Smooth muscle cell (in vitro differentiated cells): ENCODE measurements around the gene RNF115. TPM values are rescaled to one million over a fixed set of nuclear protein-coding genes. Genes with fewer than 3 reads are reported as not detected.
"Not testable (repeated sequence)": the region's sequence is repeated elsewhere in the genome, so short reads cannot be mapped to it uniquely, and the experiment has no call there.

Experiments
- DNase-seq: peaks from one replicate; lab custom pipeline; 2025; ENCODE audit not compliant: unreplicated experiment; lab: John Stamatoyannopoulos, UW
- H2AFZ ChIP-seq: fragments of 200-600 bp; sonication (generic); 2 replicates; pipeline ENCODE4 v1.6.0; 2016; ENCODE audit warnings: antibody characterized with exemption, low read depth, mild to moderate bottlenecking
- H3F3A ChIP-seq: fragments of 200-600 bp; sonication (generic); 2 replicates; pipeline ENCODE4 v1.6.0; 2017; ENCODE audit warnings: antibody characterized with exemption, low read depth
- H3K27ac ChIP-seq: fragments of 200-600 bp; sonication (generic); 2 replicates; pipeline ENCODE4 v1.5.1; 2016; ENCODE audit warnings: low read depth, mild to moderate bottlenecking
- H3K27me3 ChIP-seq: fragments of 200-600 bp; sonication (generic); 2 replicates; pipeline ENCODE4 v1.6.1; 2016; ENCODE audit warnings: low read depth, mild to moderate bottlenecking
- H3K36me3 ChIP-seq: fragments of 200-600 bp; sonication (generic); 2 replicates; pipeline ENCODE4 v1.5.1; 2016; ENCODE audit warnings: low read depth
- H3K4me1 ChIP-seq: fragments of 200-600 bp; sonication (generic); 2 replicates; pipeline ENCODE4 v1.5.1; 2016; ENCODE audit warnings: low read depth
- H3K4me2 ChIP-seq: fragments of 200-600 bp; sonication (generic); 2 replicates; pipeline ENCODE4 v1.6.0; 2016; ENCODE audit warnings: mild to moderate bottlenecking
- H3K4me3 ChIP-seq: fragments of 200-600 bp; sonication (generic); 2 replicates; pipeline ENCODE4 v1.5.1; 2016; ENCODE audit warnings: mild to moderate bottlenecking
- H3K79me2 ChIP-seq: fragments of 200-600 bp; sonication (generic); 2 replicates; pipeline ENCODE4 v1.6.0; 2016; ENCODE audit warnings: low read depth, mild to moderate bottlenecking
- H3K9ac ChIP-seq: fragments of 200-600 bp; sonication (generic); 2 replicates; pipeline ENCODE4 v1.6.0; 2016; ENCODE audit warnings: low read depth
- H3K9me3 ChIP-seq: fragments of 200-600 bp; sonication (generic); replicated peaks from 2 replicates; pipeline ENCODE4 v1.5.1; 2016; ENCODE audit warnings: low read depth
- H4K20me1 ChIP-seq: fragments of 200-600 bp; sonication (generic); 2 replicates; pipeline ENCODE4 v1.6.0; 2016; ENCODE audit warnings: low read depth
- WGBS: methylation state at CpG from one replicate; pipeline ENCODE4 v1.1.7; 2016; ENCODE audit warnings: low lambda C conversion rate; 5-methylcytosine and 5-hydroxymethylcytosine counted together
- polyA plus RNA-seq: library from polyadenylated mRNA; unstranded; fragments of >200 nt; fragmentation: Nextera tagmentation; extraction: Ambion mirVana; gene quantifications from 2 replicates; pipeline ENCODE4 v1.2.1, GENCODE V29; 2016
- total RNA-seq: library from RNA; depleted of rRNA; stranded (reverse); fragments of >200 nt; gene quantifications from 2 replicates; pipeline ENCODE4 v1.2.3, GENCODE V29; 2014
- TF ChIP-seq, protein P1 (sequence below): fragments of 200-600 bp; sonication (generic); IDR thresholded peaks from 2 replicates; pipeline ENCODE4 v1.5.1; 2017; ENCODE audit warnings: borderline replicate concordance, mild to moderate bottlenecking, antibody characterized with exemption; ENCODE audit not compliant: insufficient read depth, poor library complexity, severe bottlenecking

RNF115 gene
- total and polyA plus RNA-seq, 2 experiments from 2014 or later: 4.2 to 9.2 TPM

DNA sequence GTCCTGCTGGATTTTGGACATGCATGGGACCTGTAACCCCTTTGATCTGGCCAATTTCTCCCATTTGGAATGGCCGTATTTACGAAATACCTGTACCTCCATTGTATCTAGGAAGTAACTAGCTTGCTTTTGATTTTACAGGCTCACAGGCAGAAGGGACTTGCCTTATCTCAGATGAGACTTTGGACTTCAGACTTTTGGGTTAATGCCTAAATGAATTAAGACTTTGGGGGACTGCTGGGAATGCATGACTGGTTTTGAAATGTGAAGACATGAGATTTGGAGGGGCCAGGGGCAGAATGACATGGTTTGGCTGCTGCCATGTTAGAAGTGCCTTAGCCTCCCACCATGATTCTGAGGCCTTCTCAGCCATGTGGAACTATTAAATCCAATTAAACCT is 61.9 kb downstream of the RNF115 start:
- H3K4me1 ChIP-seq, H3K27me3 ChIP-seq, H3K9me3 ChIP-seq, H3K4me3 ChIP-seq, H3K79me2 ChIP-seq, H2AFZ ChIP-seq, H3F3A ChIP-seq, DNase-seq, H3K27ac ChIP-seq, H4K20me1 ChIP-seq, H3K4me2 ChIP-seq, H3K9ac ChIP-seq: not testable (repeated sequence)
- H3K36me3 ChIP-seq: peaks cover 10% of the 10 kb centered on the region
- WGBS: 100% methylated on average over 2 of the region's 2 CpGs

DNA sequence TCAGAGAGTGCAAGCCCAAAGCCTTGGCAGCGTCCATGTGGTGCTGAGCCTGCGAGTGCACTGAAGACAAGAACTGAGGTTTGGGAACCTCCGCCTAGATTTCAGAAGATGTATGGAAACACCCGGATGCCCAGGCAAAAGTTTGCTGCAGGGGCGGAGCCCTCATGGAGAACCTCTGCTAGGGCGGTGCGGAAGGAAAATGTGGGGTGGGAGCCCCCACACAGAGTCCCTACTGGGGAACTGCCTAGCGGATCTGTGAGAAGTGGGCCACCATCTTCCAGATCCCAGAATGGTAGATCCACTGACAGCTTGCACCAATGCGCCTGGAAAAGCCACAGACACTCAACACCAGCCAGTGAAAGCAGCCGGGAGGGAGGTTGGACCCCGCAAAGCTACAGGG is 62.4 kb downstream of the RNF115 start:
- H2AFZ ChIP-seq, H3K4me3 ChIP-seq, DNase-seq, H3K27me3 ChIP-seq, H4K20me1 ChIP-seq, H3K4me1 ChIP-seq, H3K27ac ChIP-seq, H3K9ac ChIP-seq, H3K4me2 ChIP-seq, H3F3A ChIP-seq, H3K79me2 ChIP-seq, H3K9me3 ChIP-seq: not testable (repeated sequence)
- WGBS: 98% methylated on average over 11 of the region's 11 CpGs
- H3K36me3 ChIP-seq: peaks cover 10% of the 10 kb centered on the region

DNA sequence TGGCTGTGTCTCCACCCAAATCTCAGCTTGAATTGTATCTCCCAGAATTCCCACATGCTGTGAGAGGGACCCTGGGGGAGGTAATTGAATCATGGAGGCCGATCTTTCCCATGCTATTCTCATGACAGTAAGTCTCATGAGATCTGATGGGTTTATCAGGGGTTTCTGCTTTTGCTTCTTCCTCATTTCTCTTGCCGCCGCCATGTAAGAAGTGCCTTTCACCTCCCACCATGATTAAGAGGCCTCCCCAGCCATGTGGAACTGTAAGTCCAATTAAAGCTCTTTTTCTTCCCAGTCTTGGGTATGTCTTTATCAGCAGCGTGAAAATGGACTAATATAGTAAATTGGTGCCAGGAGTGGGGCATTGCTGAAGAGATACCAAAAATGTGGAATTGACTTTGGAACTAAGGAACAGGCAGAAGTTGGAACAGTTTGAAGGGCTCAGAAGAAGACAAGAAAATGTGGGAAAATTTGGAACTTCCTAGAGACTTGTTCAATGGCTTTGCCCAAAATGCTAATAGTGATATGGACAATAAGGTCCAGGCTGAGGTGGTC is 63.4 kb downstream of the RNF115 start:
- not testable (repeated sequence) for DNase-seq, H3K9me3 ChIP-seq
- WGBS: 95% methylated on average over 4 of the region's 4 CpGs

DNA sequence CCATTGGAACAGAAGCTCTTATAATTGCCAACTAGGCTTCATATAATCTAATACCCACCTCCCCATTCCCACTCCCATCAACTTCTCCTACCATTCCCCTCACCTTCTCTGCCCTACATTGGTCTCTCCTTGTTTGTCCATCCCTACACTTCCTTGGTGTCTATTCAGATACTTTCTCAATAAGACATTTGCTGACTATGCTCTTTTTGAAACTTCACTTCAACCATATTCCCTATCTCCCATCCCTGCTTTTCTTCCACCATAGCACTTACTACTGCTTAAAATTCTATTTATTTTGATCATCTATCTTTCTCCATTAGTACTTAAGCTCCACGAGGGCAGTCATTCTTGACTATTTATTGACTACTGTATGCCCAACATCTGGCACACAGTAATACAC is 64.2 kb downstream of the RNF115 start:
- DNase-seq: no peak
- Histone ChIP-seq H3K79me2 (no peaks in the 10 kb centered on the region), H3K27ac (no peak overlapping the region), H3K36me3 (peaks cover 10% of the 10 kb centered on the region), H3K4me1 (no peaks in the 10 kb centered on the region), H4K20me1 (no peaks in the 10 kb centered on the region), H3K9me3 (no peaks in the 10 kb centered on the region), H3K27me3 (no peaks in the 10 kb centered on the region), H3K9ac (no peak overlapping the region), H2AFZ (no peak overlapping the region), H3K4me3 (no peak overlapping the region), H3K4me2 (no peak overlapping the region), H3F3A (no peaks in the 10 kb centered on the region)
- TF ChIP-seq, protein P1, sequence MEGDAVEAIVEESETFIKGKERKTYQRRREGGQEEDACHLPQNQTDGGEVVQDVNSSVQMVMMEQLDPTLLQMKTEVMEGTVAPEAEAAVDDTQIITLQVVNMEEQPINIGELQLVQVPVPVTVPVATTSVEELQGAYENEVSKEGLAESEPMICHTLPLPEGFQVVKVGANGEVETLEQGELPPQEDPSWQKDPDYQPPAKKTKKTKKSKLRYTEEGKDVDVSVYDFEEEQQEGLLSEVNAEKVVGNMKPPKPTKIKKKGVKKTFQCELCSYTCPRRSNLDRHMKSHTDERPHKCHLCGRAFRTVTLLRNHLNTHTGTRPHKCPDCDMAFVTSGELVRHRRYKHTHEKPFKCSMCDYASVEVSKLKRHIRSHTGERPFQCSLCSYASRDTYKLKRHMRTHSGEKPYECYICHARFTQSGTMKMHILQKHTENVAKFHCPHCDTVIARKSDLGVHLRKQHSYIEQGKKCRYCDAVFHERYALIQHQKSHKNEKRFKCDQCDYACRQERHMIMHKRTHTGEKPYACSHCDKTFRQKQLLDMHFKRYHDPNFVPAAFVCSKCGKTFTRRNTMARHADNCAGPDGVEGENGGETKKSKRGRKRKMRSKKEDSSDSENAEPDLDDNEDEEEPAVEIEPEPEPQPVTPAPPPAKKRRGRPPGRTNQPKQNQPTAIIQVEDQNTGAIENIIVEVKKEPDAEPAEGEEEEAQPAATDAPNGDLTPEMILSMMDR: no peak
- WGBS: 97% methylated on average over 1 of the region's 1 CpG

More for the DNA sequence above, 63.4 kb downstream of the RNF115 start:
- H3F3A ChIP-seq, H3K79me2 ChIP-seq, H3K9ac ChIP-seq, H3K4me2 ChIP-seq, H3K27me3 ChIP-seq, H3K4me1 ChIP-seq, H3K27ac ChIP-seq, H4K20me1 ChIP-seq, H2AFZ ChIP-seq, H3K4me3 ChIP-seq: not testable (repeated sequence)
- H3K36me3 ChIP-seq: peaks cover 10% of the 10 kb centered on the region

DNA sequence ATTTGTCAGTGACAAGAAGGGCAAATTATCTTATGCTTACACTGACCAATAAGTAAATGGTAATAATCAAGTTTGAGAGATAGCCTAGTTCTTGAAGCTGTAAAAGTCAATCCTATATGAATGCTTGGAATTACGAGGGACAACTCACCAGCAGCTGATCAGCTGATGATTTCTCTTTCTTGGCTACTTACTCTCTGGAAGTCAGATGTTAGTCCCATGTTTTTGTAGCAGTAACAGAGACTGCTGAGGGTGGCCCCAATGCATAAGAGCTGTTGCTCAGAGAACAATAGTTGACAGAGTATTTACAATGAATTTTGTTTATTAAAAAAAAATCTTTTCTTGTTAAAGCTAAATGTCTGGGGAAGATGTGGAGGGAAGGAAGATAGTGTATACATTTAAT is 65.3 kb downstream of the RNF115 start:
- H3K79me2 ChIP-seq: no peaks in the 10 kb centered on the region
- H2AFZ ChIP-seq: no peak overlapping the region
- peaks cover 10% of the 10 kb centered on the region for H3K36me3 ChIP-seq
- H3K27me3 ChIP-seq: no peaks in the 10 kb centered on the region
- H3K9ac ChIP-seq: no peak overlapping the region
- H3K4me3 ChIP-seq: no peak overlapping the region
- DNase-seq: no peak
- no peak overlapping the region for H3K27ac ChIP-seq
- H3F3A ChIP-seq: peaks cover under 1% of the 10 kb centered on the region
- no peaks in the 10 kb centered on the region for H4K20me1 ChIP-seq
- H3K4me2 ChIP-seq: no peak overlapping the region
- TF ChIP-seq, protein P1: no peak
- H3K4me1 ChIP-seq: no peaks in the 10 kb centered on the region
- no peaks in the 10 kb centered on the region for H3K9me3 ChIP-seq
- 80% methylated on average over 1 of the region's 1 CpG for WGBS
